ENCODE measurements around the gene CD83.

CD83 gene

DNA sequence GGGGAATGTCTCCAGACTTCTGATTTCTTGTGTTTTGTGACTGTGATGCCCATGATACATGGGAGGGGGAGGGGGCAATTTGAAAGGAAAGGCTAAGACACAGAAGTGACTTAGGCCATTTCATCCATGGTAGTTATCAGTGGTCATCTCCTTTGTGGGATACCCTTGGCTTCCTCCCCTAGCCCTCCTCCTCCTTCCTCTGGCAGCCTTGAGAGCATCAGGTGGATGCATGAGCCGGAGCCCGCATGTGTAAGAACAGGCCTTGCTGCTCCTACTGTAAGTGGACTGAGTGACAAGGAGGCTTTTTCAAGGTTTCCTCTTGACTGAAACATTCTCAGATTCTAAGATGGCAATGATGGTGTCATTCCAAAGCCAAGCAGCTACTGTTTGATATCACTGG is 874 bp downstream of the CD83 start:
- Histone ChIP-seq H3K27me3 (replicated peaks) (no peaks in the 10 kb centered on the region), H3K4me3 (ENCODE audit: low read depth, low read length) (no peak overlapping the region), H3K27ac (no peak overlapping the region), H3K36me3 (replicated peaks) (no peaks in the 10 kb centered on the region)
- DNase-seq, result no peak
- TF ChIP-seq, protein P1, sequence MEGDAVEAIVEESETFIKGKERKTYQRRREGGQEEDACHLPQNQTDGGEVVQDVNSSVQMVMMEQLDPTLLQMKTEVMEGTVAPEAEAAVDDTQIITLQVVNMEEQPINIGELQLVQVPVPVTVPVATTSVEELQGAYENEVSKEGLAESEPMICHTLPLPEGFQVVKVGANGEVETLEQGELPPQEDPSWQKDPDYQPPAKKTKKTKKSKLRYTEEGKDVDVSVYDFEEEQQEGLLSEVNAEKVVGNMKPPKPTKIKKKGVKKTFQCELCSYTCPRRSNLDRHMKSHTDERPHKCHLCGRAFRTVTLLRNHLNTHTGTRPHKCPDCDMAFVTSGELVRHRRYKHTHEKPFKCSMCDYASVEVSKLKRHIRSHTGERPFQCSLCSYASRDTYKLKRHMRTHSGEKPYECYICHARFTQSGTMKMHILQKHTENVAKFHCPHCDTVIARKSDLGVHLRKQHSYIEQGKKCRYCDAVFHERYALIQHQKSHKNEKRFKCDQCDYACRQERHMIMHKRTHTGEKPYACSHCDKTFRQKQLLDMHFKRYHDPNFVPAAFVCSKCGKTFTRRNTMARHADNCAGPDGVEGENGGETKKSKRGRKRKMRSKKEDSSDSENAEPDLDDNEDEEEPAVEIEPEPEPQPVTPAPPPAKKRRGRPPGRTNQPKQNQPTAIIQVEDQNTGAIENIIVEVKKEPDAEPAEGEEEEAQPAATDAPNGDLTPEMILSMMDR (IDR thresholded peaks at IDR 0.05; ENCODE audit: low read depth, low read length, missing control alignments), result no peak
- in situ Hi-C loops (cut with HindIII; ENCODE audit: low pct_ligation_motif_present, low sequenced_read_pairs), result no loop called here

DNA sequence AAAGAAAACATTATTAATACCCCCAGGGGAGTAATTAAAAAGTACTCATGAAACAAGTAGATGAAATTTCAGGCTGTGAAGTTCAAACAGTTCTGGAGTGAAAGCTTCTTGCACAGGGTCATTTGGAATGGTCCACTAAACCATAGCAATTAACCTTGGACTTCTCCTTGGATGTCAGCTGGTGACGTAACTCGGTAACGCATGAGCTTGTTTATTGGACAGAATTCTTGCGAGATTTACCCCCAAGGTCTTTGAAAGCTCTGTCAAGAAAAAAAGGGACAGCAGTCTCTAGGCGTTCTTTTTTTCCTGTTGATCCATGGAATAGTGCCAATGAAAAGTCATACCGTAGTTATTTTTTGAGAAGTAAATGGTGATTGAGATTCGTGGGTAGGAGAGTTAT is 2.2 kb downstream of the CD83 start:
- TF ChIP-seq, protein P1 (IDR thresholded peaks at IDR 0.05; ENCODE audit: low read depth, low read length, missing control alignments), result no peak
- in situ Hi-C loops (cut with HindIII; ENCODE audit: low pct_ligation_motif_present, low sequenced_read_pairs), result no loop called here
- no peaks in the 10 kb centered on the region for H3K36me3 ChIP-seq (replicated peaks)
- H3K27me3 ChIP-seq (replicated peaks), result no peaks in the 10 kb centered on the region
- H3K4me3 ChIP-seq (ENCODE audit: low read depth, low read length), result no peak overlapping the region
- DNase-seq, result no peak
- H3K27ac ChIP-seq, result no peak overlapping the region

DNA sequence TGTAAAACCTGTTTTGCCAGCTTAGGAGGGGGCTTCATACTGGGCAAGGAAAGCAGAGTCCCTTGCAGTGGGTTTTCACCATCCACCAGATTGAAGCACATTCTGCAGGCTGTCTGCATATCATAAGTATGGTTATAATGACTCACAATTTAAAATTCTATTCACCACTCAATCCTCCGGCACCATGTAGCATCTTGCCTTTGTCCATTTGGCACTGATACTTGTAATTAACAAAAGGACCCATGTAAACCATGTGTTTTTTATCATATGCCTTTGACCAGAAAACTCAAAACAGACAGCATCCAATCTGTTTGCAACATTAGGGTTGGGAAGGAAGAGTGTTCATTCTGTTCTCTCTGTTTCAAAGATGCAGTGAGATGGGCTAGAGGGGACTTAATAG is 3.0 kb downstream of the CD83 start:
- TF ChIP-seq, protein P1 (IDR thresholded peaks at IDR 0.05; ENCODE audit: low read depth, low read length, missing control alignments), result no peak
- no peak overlapping the region for H3K4me3 ChIP-seq (ENCODE audit: low read depth, low read length)
- H3K27me3 ChIP-seq (replicated peaks), result no peaks in the 10 kb centered on the region
- DNase-seq, result no peak
- H3K36me3 ChIP-seq (replicated peaks), result no peaks in the 10 kb centered on the region
- H3K27ac ChIP-seq, result no peak overlapping the region
- in situ Hi-C loops (cut with HindIII; ENCODE audit: low pct_ligation_motif_present, low sequenced_read_pairs), result no loop called here

DNA sequence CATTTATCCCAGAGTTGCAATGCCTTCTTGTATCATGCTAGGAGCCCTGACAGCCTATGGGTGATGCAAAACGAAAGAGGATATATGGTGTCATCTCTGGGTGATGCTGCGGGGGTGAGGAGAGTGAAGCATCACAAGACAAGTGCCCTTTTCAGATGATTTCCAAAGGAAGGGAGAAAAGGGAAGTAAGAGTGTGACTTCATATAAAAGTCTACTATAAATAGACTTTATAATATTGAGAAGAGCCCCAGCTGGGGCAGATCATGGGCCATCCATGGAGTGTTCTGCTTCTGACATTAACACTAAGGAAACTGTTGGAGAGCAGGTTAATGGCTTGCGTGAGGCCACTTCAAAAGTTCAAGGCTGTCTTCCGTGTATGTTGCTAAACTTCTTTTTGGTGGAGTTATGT is 4.4 kb downstream of the CD83 start:
- H3K27ac ChIP-seq, result no peak overlapping the region
- DNase-seq, result no peak
- H3K27me3 ChIP-seq (replicated peaks), result no peaks in the 10 kb centered on the region
- no peaks in the 10 kb centered on the region for H3K36me3 ChIP-seq (replicated peaks)
- in situ Hi-C loops (cut with HindIII; ENCODE audit: low pct_ligation_motif_present, low sequenced_read_pairs), result no loop called here
- TF ChIP-seq, protein P1 (IDR thresholded peaks at IDR 0.05; ENCODE audit: low read depth, low read length, missing control alignments), result no peak
- H3K4me3 ChIP-seq (ENCODE audit: low read depth, low read length), result no peak overlapping the region

DNA sequence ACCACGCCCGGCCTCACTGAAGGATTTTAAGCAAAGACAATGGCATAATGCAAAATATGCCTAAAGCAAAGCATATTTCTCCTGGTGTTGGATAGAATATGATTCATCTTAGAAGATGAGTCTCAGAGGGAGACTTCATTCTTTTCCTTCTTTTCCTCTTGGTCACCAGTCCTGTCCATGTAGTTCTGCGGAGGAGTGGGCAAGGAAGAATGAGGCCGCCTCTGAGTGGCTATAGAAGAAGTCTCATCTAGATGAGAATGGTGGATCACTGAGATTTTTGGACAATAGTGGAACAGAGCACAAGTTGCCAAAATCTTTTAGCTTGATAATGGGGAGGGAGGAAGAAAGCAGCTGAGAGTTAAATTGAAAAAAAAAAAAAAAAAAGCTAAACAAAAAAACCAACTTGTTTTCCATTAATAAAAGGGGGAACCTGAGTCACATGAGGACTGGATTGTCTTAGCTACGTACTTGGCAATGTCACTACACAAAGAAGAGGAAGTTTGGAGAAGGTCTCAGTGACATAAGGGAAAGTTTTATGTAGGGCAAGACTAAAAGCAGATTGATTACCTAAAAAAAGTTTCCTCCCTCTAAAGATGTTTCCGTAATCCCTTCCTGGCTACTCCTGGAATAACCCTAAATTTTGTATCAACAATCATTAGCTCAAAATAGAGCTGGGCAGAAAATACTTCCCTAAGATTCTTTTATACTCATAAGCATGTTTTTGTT is 6.0 kb downstream of the CD83 start:
- Histone ChIP-seq H3K27ac (no peak overlapping the region), H3K4me3 (ENCODE audit: low read depth, low read length) (no peak overlapping the region), H3K36me3 (replicated peaks) (no peaks in the 10 kb centered on the region), H3K27me3 (replicated peaks) (no peaks in the 10 kb centered on the region)
- DNase-seq, result peak; percentile 4
- TF ChIP-seq, protein P1 (IDR thresholded peaks at IDR 0.05; ENCODE audit: low read depth, low read length, missing control alignments), result no peak
- in situ Hi-C loops (cut with HindIII; ENCODE audit: low pct_ligation_motif_present, low sequenced_read_pairs), result no loop called here

DNA sequence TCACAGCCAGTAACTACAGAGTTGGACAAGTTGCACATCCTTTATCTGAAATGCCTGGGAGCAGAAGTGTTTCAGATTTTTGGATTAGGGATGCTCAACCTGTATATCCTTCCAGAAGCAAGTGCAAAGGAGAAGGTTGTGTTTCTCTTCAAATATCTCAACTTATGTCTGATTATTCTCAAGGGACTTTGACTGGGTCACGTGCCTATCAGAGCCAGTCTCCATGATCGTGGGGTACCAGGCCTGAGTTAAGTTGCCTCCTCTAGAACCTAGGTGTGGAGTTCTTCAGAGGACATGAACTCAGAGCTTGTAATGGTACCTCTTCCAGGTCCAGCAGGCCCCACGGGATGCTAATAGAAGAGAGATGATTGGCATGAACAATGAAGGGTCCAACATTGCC is 7.8 kb downstream of the CD83 start:
- Histone ChIP-seq H3K36me3 (replicated peaks) (no peaks in the 10 kb centered on the region), H3K27ac (no peak overlapping the region), H3K4me3 (ENCODE audit: low read depth, low read length) (no peak overlapping the region), H3K27me3 (replicated peaks) (no peaks in the 10 kb centered on the region)
- DNase-seq, result no peak
- TF ChIP-seq, protein P1 (IDR thresholded peaks at IDR 0.05; ENCODE audit: low read depth, low read length, missing control alignments), result no peak
- in situ Hi-C loops (cut with HindIII; ENCODE audit: low pct_ligation_motif_present, low sequenced_read_pairs), result no loop called here

Measured in brain microvascular endothelial cell (primary cell).